Measurements from ENCODE around the gene KDM4C. TPM values are rescaled to one million over a fixed set of nuclear protein-coding genes. Genes with fewer than 3 reads are reported as not detected.

Gene KDM4C
- total and polyA plus RNA-seq, 2 of the 13 experiments (the other 11 are each of a cell fraction or from before 2014, with no cell fraction given): 19.4 to 23.6 TPM

- TF ChIP-seq PLSCR1 (CRISPR knock-in tag; IDR thresholded peaks at IDR 0.05; ENCODE audit: borderline replicate concordance) (no peak), PTBP1 (IDR thresholded peaks at IDR 0.05; ENCODE audit: low read depth, low read length, poor library complexity, severe bottlenecking) (no peak), ZNF12 (CRISPR knock-in tag; IDR thresholded peaks at IDR 0.05) (peak; percentile 58; the same call in 1 of the 2 replicates), TERF1 (CRISPR knock-in tag; IDR thresholded peaks at IDR 0.05) (no peak), GABPB1 (CRISPR knock-in tag; IDR thresholded peaks at IDR 0.05) (no peak), ZNF607 (CRISPR knock-in tag; IDR thresholded peaks at IDR 0.05; ENCODE audit: borderline replicate concordance) (no peak), ARNTL (CRISPR knock-in tag; IDR thresholded peaks at IDR 0.05) (peak; percentile 66), ZMYM3 (CRISPR knock-in tag; IDR thresholded peaks at IDR 0.05) (no peak), MTF1 (CRISPR knock-in tag; IDR thresholded peaks at IDR 0.05) (no peak), ZNF546 (CRISPR knock-in tag; conservative IDR thresholded peaks at IDR 0.05) (no peak), SALL2 (CRISPR knock-in tag; IDR thresholded peaks at IDR 0.05) (no peak), CEBPB (IDR thresholded peaks at IDR 0.05; ENCODE audit: borderline replicate concordance, low read depth, low read length) (no peak), ZNF614 (CRISPR knock-in tag; IDR thresholded peaks at IDR 0.05; ENCODE audit: borderline replicate concordance) (peak; percentile 99), ATF2 (CRISPR knock-in tag; IDR thresholded peaks at IDR 0.05) (no peak), SMAD9 (CRISPR knock-in tag; IDR thresholded peaks at IDR 0.05) (no peak), GABPA (IDR thresholded peaks at IDR 0.05; ENCODE audit: low read depth, low read length) (no peak), GABPA (CRISPR knock-in tag; IDR thresholded peaks at IDR 0.05; ENCODE audit: low read depth) (peak; percentile 29; the same call in 1 of the 2 replicates), MED13 (CRISPR knock-in tag; IDR thresholded peaks at IDR 0.05) (no peak), ZNF761 (CRISPR knock-in tag; conservative IDR thresholded peaks at IDR 0.05) (no peak; the same call in 1 of the 2 replicates), NBN (conservative IDR thresholded peaks at IDR 0.05) (no peak), FIP1L1 (IDR thresholded peaks at IDR 0.05; ENCODE audit: borderline replicate concordance, insufficient read depth, low read depth, low read length) (no peak), ZNF263 (CRISPR knock-in tag; IDR thresholded peaks at IDR 0.05) (no peak), ZNF33B (CRISPR knock-in tag; IDR thresholded peaks at IDR 0.05) (no peak), ZNF317 (CRISPR knock-in tag; IDR thresholded peaks at IDR 0.05) (0 out of 2 replicates have a peak, but pooled peaks have one; percentile 50), BCL3 (CRISPR knock-in tag; IDR thresholded peaks at IDR 0.05) (no peak), NFYC (CRISPR knock-in tag; IDR thresholded peaks at IDR 0.05) (no peak), TEAD2 (CRISPR knock-in tag; IDR thresholded peaks at IDR 0.05) (no peak), ZNF615 (CRISPR knock-in tag; IDR thresholded peaks at IDR 0.05; ENCODE audit: borderline replicate concordance) (no peak)
Measured at GRCh38 chr9:6788162-6789016, 30.6 kb downstream of the KDM4C start (continued).
